GM19035 (cell line): ENCODE results near the gene PRKN.

Source experiments
- ATAC-seq: cut with Tn5 transposase; IDR thresholded peaks from one replicate; pipeline ENCODE4 v1.9.1; 2021; ENCODE audit not compliant: unreplicated experiment

The PRKN gene

DNA sequence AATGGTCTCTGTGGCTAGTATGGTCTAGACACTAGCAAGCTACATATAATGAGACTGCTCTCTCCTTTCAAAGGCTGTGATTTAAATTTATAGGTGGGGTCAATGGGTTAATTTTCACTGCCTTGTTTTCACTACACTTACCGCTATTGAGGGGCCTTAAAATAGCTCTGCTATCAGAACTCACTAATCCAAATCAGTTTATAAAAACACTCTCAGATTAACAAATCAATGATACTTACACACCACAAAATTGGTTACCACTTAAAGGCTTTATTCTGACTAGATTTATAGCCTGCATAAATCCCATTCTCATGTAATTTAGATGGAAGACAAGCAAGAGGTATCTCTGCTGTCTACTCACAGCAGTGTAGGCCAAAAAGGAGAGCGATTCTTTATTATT lies 1140.7 kb downstream of the PRKN start:
- no peak for ATAC-seq

DNA sequence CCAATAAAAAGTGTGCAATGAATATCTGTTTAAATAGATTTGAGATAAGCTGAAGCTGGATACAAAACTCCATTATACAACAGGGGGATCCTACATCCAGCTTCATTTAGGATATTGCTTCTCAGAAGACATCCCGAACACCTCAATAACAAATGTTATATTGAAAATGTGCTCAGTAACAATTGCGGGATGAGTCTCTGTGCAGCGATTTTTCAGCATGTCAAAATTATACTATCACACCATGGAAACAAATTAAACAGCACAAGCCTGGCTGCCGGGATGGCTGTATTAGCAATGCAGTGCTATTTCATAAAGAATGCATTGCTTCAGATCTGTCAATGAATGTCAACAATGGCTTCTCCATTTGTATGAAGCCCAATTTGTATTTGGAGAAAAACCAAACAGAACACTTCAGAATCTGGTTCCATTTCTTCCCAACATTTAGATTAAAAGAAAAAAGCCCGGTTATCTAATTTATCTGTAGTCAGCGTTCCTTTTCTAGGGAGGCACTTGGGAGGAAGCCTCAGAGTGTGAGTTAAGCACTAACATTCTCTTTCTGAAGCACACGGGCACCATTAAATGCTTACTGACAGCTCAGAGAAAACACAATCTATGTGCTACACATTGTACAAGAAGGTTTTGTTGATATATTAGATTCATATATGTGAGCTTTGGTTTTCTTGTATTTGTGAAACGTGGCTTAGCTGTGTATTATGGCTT lies 1142.8 kb downstream of the PRKN start:
- ATAC-seq, result no peak

DNA sequence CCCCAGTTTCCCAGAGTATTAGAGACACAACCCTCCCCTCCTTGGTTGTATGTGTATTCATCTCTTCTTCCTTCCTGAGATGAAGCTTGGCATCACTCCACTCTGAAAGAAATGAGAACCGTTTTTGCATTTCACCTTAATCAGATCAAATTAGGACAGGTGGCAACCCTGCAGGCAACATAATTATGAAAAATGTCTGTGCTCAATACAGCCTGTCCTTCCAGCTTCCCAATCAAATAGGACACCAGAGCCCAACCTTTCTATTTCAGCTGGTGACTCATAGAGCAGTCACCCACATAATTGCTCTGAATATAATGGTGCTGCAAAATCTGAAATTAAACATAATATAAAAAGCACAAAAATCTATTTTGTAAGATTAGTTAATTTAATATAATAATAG lies 1143.5 kb downstream of the PRKN start:
- ATAC-seq, result no peak

- no peak for ATAC-seq
Observed at GRCh38 chr6:161583584-161583983, 1144.0 kb downstream of the PRKN start.

DNA sequence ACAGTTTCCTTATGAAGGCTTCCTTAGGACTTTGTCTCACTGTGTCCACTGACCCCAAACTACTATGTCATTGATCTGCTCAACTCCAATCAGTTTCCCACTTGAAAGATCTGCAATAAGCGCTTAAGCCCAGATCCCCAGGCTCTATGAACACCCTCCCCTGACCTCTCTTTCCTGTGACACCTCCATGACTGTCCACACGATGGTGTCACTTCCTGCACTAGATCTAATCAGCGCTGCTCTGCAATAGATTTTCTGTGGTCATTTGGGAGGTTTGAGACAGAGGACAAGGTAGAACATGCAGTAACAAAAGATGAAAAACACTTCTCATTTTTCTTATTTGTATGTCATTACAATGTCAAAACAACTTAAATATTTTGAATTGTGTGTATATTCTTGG lies 1149.1 kb downstream of the PRKN start:
- ATAC-seq, result no peak

- ATAC-seq, result no peak
Observed at GRCh38 chr6:161575523-161576254, 1151.9 kb downstream of the PRKN start.

DNA sequence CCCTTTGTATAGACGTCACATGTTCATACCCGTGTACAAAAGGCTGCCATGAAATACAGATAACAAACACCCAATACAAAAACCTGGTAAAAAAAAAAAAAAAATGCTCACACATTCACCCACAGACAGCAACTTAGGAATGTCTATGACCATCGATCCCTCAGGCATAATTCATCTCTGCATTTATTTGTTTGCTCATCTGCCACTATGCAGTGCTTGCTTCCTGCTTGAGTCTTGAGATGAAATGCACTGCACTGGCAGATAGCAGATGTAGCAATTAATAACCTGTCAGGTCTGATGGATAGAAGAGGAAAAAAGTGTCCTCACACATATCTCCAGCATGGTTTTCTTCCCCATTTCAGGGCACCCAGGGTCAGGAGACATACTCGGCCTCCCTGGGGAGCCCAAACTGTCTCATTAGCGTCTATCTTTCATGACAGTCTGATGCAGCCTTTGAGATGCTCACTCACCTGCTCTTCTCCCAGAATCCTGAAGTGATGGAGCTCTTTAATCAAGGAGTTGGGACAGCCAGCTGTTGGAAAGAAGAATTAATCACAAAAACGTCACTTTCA lies 1158.6 kb downstream of the PRKN start:
- no peak for ATAC-seq

DNA sequence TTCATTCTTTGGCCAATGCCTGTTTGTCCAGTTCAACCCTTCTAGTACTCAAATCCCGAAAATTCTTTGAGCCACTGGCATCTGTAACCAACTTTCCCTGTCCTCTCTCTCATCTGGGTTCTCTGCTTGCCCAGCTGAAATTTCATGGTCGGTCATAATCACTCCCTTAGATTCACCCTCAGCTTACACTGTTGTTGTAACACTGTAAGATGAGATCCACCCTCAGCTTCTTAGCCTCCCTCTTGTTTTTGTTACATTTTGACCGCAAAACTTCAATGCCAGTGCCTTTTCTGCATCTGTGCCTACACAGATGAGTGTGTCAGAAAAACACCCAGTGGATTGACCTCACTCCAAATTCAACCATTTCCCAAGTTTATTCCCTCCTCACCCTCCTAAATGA lies 1162.6 kb downstream of the PRKN start:
- no peak for ATAC-seq

DNA sequence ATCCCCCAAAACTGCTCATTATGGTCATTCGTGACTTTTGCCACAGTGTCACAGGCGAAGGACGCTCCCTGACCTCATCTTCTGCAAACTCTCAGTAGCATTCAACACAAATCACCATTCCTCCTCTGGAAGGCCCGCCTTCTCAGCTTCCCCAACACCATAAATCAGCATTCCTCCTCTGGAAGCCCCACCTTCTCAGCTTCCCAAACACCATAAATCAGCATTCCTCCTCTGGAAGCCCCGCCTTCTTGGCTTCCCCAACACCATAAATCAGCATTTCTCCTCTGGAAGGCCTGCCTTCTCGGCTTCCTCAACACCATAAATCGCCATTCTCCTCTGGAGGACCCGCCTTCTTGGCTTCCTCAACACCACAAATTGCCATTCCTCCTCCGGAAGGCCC lies 1165.7 kb downstream of the PRKN start:
- ATAC-seq, result no peak

- ATAC-seq, result no peak
Observed at GRCh38 chr6:161557333-161558107, 1170.0 kb downstream of the PRKN start.

- no peak for ATAC-seq
Observed at GRCh38 chr6:161554883-161555282, 1172.7 kb downstream of the PRKN start.

GRCh38 chr6:161549977-161550655 lies 1177.5 kb downstream of the PRKN start:
- ATAC-seq, result no peak

DNA sequence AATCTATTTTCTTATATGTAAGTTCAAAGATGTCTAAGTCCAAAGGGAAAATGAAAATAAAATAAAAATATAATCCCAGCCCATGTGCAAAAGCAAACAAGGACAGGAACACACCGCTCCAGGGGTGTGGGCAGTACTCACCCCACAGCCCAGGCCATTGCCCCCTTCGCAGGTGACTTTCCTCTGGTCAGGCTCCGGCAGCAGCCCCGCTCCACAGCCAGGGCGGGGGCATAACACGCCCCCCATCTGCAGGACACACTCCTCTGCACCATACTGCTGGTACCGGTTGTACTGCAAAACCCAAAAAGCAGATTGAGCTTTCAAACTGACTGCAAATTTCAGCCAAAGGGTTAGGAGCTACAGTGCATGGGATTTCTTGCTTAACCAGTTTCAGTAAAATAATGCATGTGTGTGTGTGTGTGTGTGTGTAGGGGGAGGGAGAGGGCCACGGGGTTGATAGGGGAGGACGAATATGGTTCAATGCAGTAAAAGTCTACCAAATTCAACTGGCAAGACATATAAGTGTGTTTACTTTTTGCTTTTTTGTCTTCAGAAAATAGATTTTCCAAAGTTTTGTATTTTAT lies 1178.8 kb downstream of the PRKN start:
- no peak for ATAC-seq

DNA sequence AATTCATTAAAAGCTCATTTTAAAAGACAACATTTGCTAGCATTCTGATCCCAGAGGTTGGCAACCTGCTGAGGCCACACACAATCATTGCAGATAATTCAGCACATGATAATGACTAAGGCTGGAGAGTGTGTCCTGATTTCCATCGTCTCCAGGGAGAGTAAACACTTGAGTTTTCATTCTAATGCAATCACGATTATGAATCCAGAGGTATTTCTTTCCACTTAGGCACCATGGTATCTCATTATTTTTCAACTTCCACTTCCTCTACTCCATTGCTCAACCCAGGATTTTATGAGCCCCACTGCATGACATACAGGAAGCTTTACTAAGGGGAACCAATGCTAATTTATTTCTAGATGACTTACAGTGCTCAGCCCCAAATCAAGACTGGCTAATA lies 1179.9 kb downstream of the PRKN start:
- ATAC-seq, result no peak

GRCh38 chr6:161546632-161547031 lies 1180.9 kb downstream of the PRKN start:
- ATAC-seq, result no peak

DNA sequence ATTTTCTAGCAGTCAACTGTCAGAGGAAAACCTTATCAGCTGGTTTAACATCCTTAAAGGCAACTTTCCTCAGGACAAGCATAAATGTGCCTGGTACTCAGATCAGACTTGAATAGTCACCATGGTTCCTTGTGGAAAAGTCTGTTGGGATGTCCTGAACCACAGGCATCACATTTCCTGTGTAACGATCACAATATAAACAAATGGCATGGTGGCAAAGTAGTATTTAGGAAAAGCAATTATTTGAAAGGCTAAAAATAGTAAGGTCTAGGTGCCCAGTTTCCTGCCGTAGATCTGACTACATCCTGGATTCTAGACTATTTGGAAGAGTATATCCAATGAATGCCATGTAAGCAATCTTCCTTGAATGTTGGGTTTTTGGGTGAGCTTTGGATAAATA lies 1181.8 kb downstream of the PRKN start:
- ATAC-seq, result no peak

- ATAC-seq, result no peak
Observed at GRCh38 chr6:161544801-161545480, 1182.6 kb downstream of the PRKN start.

DNA sequence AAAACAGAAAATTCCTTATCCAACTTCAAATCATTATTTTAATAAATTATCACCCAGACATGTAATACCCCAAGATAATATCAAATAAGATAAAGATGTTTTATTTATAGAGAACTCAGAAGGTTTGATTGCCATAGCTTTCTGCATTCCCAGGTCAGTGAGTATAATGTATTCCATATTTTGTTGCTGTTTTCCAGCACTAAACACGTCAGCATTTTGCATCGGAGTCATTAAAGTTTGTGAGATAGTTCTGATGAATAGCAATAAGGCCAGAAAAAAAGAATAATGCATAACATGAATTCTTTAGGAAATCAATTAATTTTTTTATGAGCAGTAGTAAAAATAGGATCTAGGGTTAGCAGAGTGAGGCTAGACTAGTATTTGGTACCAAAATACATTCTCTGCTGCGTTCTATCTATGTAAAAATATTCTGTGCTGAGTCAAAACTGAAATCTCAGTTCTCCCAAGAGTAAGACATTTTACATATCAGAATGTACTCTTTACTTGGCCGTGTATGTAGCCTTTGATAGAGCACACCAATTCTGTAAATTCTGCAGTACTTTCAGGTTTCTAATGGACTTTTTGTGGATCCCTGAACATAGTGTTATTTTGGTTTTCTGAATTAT lies 1183.8 kb downstream of the PRKN start:
- ATAC-seq, result peak; percentile 69

GRCh38 chr6:161542346-161542980 lies 1185.1 kb downstream of the PRKN start:
- no peak for ATAC-seq
